GM19395 (cell line): ENCODE results near the gene FAM117A.
A peak's percentile ranks its signal among the peaks of the same experiment; 100 is the strongest.
"Not testable (repeated sequence)": the region's sequence is repeated elsewhere in the genome, so short reads cannot be mapped to it uniquely, and the experiment has no call there.

Experiments
- ATAC-seq: cut with Tn5 transposase; IDR thresholded peaks from one replicate; pipeline ENCODE4 v1.9.1; 2021; ENCODE audit warnings: mild to moderate bottlenecking, moderate library complexity; ENCODE audit not compliant: unreplicated experiment

The FAM117A gene

DNA sequence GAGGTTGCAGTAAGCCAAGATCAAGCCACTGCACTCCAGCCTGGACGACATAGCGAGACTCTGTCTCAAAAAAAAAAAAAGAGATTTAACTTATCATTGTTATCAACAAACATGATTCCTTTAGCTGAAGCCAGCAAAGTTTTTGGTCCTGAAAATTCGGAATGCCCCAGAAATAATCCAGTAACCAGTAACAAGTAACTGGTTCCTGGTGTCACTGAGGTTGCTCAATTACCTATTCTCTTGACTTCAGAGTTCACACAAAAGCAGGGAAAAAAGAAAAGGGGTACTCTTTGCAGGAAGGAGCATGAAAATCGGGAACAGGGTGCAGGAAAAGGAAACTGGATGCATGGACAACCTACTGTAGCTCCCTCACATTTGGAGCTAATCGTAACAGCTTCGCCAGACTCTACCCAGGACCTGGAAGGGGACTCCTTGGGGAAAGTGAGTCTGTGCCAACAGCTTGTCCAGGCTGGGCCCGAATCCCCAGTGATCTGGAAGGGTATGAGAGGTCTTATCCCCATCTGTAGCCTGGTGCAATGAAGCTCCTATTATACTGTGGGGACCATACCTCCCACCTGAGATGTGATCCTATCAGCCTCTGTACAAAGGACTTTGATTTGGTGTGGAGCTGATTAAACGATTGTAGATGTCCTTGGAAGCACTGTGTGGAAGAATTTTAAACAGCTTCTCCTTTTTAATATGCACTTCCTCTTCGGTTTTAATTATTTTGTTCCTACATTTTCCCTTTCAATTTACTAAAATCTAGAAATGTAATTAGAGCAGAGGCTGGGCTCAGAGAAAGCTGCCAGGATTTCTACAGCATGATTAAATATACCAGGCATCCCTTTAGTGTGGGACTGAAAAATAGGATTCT, 82.6 kb downstream of the FAM117A start:
- no peak for ATAC-seq

DNA sequence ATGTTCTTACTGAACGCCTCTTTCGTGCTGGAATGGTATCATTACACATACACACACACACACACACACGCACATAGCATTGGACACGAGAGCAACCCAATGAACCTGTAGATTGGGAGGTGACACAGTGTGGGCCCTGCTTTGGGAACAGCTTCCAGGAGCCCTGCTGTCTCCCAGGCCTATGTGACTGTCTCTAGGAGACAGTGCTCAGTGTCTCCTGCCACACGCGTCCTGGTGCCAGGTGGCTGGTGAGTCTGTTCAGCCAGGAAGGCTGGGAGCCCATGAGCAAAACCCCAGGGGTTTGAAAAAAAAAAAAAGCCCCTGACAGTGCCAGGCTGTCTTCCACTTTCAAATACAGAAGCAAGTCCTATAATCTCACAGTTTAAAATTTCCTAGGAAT, 83.6 kb downstream of the FAM117A start:
- ATAC-seq, result no peak

DNA sequence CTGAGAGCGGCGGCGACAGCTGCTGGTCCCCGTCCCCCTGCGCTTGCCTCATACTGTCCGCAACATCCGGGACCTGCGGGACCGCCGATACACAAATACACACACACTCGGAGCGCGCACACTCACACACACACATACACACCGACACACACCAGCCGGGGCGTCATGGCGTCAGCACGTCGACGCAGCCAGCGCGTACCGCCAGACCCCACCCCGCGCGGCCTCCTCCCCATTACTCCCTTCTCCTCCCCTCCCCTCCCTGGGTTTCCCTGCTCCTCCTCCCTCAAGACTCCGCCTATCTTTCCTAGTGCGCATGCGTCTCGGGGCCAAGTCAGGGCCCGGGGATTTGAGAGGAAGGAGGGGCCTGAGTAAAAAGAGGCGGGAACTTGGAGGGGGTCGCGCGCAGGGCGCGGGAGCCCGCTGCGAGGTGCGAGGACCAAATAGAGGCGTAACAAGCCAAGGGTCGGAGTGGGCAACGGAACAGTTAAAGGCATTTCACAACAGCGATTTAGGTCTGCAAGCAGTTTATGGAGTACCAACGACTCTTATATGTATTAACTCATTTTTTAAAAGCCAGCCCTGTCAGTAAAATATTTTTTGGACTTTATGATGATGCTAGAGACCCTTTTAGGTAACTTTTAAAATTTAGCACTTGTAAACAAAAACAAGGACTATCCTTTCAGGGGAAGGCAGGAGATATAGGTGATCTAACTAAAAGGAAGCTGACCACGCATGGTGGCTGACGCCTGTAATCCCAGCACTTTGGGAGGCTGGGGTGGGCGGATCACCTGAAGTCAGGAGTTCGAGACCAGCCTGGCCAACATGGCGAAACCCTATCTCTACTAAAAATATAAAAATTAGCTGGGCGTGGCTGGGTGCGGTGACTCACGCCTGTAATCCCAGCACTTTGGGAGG, 85.7 kb downstream of the FAM117A start, which contains the start of gene SPOP:
TSS of gene SPOP (minus strand) at position 165 of the 915 bp plus-strand sequence. CDS start 55,287 bp downstream, outside the sequence.
- ATAC-seq, result peak; percentile 70

DNA sequence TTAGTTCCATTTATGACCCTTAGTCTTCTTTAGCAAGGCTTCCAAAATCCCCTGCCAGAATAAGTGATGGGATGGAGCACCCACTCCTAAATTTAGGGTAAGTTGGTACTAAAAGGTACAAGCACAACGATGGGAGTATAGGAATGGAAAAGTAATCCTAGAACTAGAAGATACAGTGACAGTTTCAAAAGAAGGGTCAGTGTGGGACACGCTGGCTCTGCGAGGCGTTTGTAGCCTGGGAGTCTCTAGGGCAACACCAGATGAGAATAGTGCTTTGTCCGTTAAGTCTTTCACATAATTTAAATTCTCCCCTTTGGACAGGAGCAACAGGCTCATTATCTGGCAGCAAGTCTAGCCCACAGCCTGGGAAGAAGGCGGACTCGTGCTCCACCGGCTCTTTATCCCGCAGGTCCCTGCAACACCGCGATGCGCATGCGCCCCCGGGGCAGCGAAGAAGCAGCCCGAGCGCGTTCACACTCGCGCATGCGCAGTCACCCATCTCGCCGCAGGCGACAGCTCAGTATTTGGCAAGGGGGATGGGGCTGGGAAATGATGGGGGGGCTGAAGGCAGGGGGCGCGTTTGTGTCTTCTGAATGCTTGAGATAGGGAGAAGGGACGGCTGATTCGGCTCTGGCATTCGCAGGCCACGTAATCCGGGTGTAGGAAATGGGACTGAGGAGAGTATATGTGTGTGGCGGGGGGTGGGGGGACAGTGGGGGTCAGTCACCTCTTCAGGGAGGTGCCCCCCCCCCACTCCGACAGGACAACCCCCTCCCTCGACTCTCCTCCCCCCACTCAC, 86.6 kb downstream of the FAM117A start:
- ATAC-seq, result peak; percentile 44

DNA sequence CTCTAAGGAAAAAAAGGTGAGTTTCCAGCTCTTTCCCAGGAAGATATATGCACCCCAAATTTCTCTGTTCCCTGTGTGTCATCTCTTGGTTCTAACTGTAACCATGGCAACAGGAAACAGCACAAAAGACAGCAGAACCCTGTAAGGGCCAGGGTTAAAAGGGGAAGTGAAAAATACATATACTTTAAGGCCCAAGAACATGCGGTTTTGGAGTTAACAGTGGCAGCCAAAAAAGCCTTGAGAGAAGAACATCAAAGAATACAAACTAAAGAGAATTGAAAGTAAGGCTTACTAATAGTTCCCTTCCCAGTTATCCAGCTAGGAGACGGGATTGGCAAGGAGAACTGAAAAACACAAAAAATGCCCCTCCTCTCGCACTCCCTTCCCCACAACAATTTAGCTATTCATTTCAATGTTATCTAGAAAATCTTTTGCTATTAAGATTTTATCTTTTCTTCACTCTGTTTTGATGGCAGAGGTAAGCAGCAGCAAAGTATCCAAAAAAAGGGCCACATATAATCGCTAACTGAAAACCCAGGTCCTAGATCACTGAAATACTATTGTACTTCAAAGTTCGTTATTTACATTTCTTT, 87.6 kb downstream of the FAM117A start:
- peak; percentile 67 for ATAC-seq

DNA sequence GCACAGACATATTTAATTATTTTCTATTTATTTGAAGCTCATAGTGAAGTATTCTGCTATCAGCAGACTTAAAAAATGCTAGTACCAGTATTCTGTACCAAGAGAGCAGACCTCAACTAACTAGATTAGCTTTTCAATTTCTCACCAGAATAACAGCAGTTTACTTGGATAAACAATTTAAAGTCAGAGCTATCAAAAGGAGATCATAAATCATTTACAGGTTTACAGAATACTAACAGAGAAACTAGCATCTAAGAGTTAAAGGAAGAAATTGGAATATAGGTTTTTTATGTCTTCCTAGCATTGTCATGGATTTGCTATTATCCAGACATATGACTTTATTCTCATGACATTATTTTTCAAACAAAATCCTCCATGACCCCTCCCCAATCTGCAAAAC, 89.4 kb downstream of the FAM117A start:
- ATAC-seq, result no peak

DNA sequence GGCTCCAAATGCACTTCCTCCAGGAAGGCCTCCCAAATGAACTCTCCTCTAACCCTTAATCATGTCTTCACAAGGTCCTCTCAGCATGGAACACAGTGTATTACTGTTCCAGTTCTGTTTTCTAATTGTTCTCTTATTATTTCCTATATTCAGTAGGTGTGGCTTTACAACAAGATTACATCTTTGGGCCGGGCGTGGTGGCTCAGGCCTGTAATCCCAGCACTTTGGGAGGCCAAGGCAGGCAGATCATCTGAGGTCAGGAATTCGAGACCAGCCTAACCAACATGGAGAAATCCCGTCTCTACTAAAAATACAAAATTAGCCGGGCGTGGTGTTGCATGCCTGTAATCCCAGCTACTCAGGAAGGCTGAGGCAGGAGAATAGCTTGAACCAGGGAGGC, 90.3 kb downstream of the FAM117A start:
- not testable (repeated sequence) for ATAC-seq

DNA sequence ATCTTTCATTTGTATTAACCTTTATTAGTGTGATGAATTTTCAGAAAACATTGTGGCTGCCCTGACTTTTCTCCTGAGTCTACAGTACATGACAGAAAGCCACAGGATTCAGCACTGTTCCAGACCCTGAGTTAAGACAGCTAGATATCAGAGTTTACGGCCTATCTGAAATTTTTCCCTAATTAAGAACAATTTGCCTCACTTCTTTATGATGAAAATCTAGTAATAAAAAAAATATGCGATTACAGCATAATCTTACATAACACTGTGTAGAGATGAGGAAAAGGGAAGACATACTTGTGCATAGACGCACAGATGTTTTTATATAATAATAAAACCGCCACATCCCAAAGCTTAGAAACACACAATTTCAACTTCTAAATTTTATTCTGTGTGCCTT, 93.3 kb downstream of the FAM117A start:
- ATAC-seq, result no peak

DNA sequence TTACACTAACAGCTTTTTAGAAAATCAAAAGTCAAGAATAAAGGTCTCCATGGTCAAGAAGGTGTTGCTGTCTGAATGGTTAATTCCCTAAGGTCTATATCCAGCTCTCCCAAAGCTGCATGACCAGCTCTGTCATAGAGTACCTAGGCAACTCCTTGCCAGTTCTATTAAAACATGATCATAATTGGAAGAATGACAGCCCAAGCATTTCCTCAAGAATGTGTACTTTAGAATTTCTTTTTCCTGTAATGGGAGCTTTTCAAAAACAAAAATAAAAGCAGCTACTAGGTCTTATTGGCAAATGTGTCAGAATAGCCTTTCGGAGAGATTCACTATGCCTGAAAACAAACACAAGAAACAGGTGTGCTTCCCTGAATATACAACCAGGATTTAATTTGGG, 93.9 kb downstream of the FAM117A start:
- ATAC-seq, result no peak

DNA sequence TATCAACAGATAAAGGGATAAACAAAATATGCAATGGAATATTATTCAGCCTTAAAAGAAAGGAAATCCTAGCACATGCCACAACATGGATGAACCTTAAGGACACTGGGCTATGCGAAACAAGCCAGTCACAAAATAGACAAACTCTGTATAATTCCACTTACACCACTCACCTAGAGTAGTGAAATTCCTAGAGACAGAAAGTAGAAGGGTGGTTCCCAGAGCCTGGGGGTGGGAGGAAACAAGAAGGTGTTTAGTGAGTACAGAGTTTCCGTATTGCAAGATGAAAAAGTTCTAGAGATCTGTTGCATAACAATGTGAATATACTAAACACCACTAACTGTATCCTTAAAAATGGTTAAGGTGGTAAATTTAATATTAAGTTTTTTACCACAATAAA, 96.1 kb downstream of the FAM117A start:
- ATAC-seq, result no peak

DNA sequence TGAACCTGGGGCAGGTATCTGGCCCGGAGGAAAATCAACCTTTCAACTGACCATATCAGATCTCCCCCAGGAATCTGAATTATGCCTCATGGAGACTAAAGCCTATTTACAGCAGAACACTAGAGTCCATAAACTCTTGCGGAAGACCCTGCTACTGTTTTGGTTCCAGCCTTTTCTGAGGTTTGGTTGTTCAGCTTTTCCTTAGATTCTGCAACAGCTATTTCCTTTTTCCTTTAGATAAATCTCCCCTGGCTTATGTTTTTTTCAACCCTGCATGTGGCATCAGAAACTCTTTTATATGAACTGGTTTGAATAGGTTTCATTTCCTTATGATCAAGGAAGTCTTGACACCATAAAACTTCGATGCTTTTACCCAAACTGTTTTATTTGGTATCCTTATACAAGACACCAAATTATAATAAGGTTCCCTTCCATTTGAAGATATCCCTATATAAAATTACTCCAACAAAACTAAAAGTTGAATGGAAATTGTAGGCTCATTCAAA, 99.2 kb downstream of the FAM117A start:
- ATAC-seq, result no peak
